Measurements from ENCODE around the gene BTF3. TPM values are rescaled to one million over a fixed set of nuclear protein-coding genes. Genes with fewer than 3 reads are reported as not detected.

The BTF3 gene
- total and polyA plus RNA-seq, 2 of the 13 experiments (the other 11 are each of a cell fraction or from before 2014, with no cell fraction given), result 557 to 698 TPM

GRCh38 chr5:73498057-73498992 lies at the start of gene BTF3 (continued):
- TF ChIP-seq ZNF280D (CRISPR knock-in tag; IDR thresholded peaks at IDR 0.05) (peak; percentile 83; the same call in 1 of the 2 replicates), CREB1 (IDR thresholded peaks at IDR 0.05) (peak; percentile 68), CREB1 (CRISPR knock-in tag; IDR thresholded peaks at IDR 0.05) (peak; percentile 83), ZFP82 (CRISPR knock-in tag; IDR thresholded peaks at IDR 0.05; ENCODE audit: borderline replicate concordance) (0 out of 2 replicates have a peak, but pooled peaks have one; percentile 63), MYC (CRISPR knock-in tag; IDR thresholded peaks at IDR 0.05; ENCODE audit: borderline replicate concordance) (peak; percentile 92), THYN1 (CRISPR knock-in tag; IDR thresholded peaks at IDR 0.05; ENCODE audit: borderline replicate concordance, low read depth) (no peak), ZFP62 (CRISPR knock-in tag; IDR thresholded peaks at IDR 0.05) (no peak), ATF3 (CRISPR knock-in tag; IDR thresholded peaks at IDR 0.05) (no peak; the same call in 1 of the 2 replicates), TEF (CRISPR knock-in tag; IDR thresholded peaks at IDR 0.05) (peak; percentile 45; the same call in 1 of the 2 replicates), PAX8 (CRISPR knock-in tag; IDR thresholded peaks at IDR 0.05; ENCODE audit: borderline replicate concordance) (peak; percentile 95; the same call in 1 of the 2 replicates), AKNA (CRISPR knock-in tag; IDR thresholded peaks at IDR 0.05; ENCODE audit: borderline replicate concordance) (no peak), PLSCR1 (CRISPR knock-in tag; IDR thresholded peaks at IDR 0.05; ENCODE audit: borderline replicate concordance) (no peak), SNRNP70 (IDR thresholded peaks at IDR 0.05; ENCODE audit: low read depth, low read length) (no peak), REXO4 (CRISPR knock-in tag; IDR thresholded peaks at IDR 0.05; ENCODE audit: borderline replicate concordance) (0 out of 2 replicates have a peak, but pooled peaks have one; percentile 73), ZFP91 (CRISPR knock-in tag; IDR thresholded peaks at IDR 0.05; ENCODE audit: borderline replicate concordance) (peak; percentile 85; the same call in 1 of the 2 replicates)
